Stimulated activated naive CD4-positive, alpha-beta T cell (primary cell): ENCODE measurements around the gene AVEN.

Experiments used
- DNase-seq, 6 experiments: peaks; one replicate each; lab custom pipeline; 2025; lab: John Stamatoyannopoulos, UW

The AVEN gene

GRCh38 chr15:33985751-33986150 is 53.3 kb downstream of the AVEN start:
- no peak for DNase-seq

- DNase-seq = no peak
Observed at GRCh38 chr15:33985287-33985686, 53.7 kb downstream of the AVEN start.

GRCh38 chr15:33982516-33982915 is 56.5 kb downstream of the AVEN start:
- DNase-seq = no peak

GRCh38 chr15:33980159-33980558 is 58.8 kb downstream of the AVEN start:
- no peak for DNase-seq

- DNase-seq = no peak
Observed at GRCh38 chr15:33975022-33975565, 63.9 kb downstream of the AVEN start.

- DNase-seq = no peak
Observed at GRCh38 chr15:33971811-33972210, 67.2 kb downstream of the AVEN start.

GRCh38 chr15:33968821-33969220 is 70.2 kb downstream of the AVEN start:
- no peak for DNase-seq

- no peak for DNase-seq
Observed at GRCh38 chr15:33968224-33968623, 70.8 kb downstream of the AVEN start, which contains the start of gene CHRM5. Gene CHRM5 (plus strand): TSS chr15:33968497. CDS start chr15:34062718, 94,221 bp downstream.

- no peak for DNase-seq
Observed at GRCh38 chr15:33964665-33965040, 74.4 kb downstream of the AVEN start.

- DNase-seq = no peak
Observed at GRCh38 chr15:33963831-33964664, 75.0 kb downstream of the AVEN start.

- DNase-seq = no peak
Observed at GRCh38 chr15:33960549-33960935, 78.5 kb downstream of the AVEN start.

GRCh38 chr15:33959844-33960548 is 79.0 kb downstream of the AVEN start:
- no peak for DNase-seq

- DNase-seq = no peak
Observed at GRCh38 chr15:33956397-33956796, 82.6 kb downstream of the AVEN start.

- no peak for DNase-seq
Observed at GRCh38 chr15:33955945-33956344, 83.1 kb downstream of the AVEN start.

GRCh38 chr15:33946152-33946551 is 92.9 kb downstream of the AVEN start:
- DNase-seq = no peak

- no peak for DNase-seq
Observed at GRCh38 chr15:33941279-33942063, 97.5 kb downstream of the AVEN start.

GRCh38 chr15:33934921-33935320 is 104.1 kb downstream of the AVEN start:
- no peak for DNase-seq

- DNase-seq = no peak
Observed at GRCh38 chr15:33934396-33934795, 104.6 kb downstream of the AVEN start.

- DNase-seq = no peak
Observed at GRCh38 chr15:33932734-33933133, 106.3 kb downstream of the AVEN start.

- no peak for DNase-seq
Observed at GRCh38 chr15:33926260-33926659, 112.7 kb downstream of the AVEN start.

GRCh38 chr15:33923446-33923845 is 115.6 kb downstream of the AVEN start:
- DNase-seq = no peak
